ENCODE data around the gene CASS4.

The CASS4 gene

DNA sequence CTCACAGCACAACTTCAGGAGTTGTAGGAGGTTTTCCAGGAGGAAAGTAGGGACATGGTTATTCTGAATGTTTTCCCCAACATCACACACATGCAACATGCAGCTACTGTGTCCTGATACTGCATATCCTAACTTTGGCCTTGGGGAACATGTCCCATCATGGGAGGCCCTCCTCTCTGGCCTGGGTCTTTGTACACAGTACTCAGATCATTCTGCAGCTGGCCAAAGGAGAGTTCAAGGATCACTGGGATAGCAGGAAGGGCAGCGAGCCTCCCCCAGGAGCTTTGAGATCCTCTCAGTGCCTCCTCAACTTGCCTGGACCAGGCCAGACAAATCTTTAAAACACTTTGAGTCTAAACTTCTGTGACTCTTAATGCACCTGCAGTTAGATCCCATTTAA lies 12.9 kb downstream of the CASS4 start:
- no peak for DNase-seq (ENCODE audit: low spot score)

DNA sequence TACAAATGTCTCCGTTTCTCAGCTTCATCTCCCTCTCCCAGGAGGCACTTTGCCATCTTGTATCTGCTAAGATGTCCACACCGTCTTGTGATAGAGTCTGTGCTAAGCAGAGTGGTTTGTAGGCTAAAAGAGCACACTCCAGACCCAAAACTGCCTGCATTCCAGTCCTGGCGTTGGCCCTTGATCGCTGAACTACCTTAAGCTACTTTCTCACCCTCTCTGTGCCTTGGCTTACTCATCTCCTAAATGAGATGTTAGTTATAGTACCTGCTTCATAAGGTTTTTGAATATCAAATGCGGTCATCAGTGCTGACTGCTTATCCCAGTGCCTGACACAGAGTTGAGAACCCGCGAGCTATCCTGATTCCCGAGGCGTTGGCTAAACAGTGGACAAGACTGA lies 14.0 kb downstream of the CASS4 start:
- no peak for DNase-seq (ENCODE audit: low spot score)

DNA sequence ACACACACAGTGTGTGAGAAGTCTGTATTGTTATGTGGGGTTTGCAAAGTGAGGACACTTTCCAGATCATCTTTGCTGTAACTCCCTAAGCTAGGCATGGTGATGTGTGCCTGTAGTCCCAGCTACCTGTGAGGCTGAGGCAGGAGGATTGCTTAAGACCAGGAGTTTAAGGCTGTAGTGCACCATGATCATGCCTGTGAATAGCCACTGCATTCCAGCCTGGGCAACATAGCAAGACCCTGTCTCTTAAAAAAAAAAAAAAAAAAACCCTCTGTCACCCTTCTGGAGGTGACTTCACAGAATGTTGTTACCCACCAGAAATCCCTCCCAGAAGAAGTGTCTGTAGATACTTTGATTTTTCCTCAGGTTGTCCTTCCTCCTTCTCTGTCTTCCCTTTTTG lies 14.9 kb downstream of the CASS4 start:
- DNase-seq (ENCODE audit: low spot score): no peak

DNA sequence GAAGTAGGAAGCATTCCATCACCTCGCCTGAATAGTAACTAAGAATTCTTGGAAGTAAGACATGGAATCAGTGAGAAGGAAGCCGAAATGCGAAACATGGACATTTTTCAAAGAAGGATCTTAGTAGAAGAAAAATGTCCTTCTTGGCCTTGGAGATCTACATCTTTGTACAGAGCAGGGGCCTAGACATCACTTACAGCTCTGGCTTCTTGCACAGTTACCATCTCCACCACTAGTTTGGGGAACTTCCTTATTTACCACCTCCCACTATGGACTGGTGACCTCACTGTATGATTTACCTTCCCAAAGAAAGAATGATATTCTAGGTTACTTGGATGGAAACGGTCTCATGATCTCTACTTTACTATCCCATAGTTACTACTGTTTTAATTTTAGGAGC lies 15.7 kb downstream of the CASS4 start:
- no peak for DNase-seq (ENCODE audit: low spot score)

DNA sequence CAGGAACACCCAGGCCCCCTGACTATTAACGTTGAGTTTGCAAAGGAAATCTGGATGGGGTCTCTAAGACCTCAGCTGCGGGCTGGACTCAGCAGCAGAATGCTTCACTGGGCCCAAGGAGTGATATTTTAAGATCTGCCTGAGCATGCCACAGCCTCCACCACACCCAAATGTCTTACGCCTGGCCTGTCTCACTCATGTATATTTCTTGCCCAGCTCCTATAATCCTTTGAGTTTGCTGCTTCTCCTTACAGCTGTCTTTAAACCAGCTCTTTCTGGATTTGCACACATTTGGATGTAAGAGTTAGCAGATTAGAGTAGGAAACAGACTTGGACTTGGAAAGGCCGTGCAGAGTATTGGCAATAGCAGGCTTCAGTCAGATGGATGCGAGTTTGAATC lies 16.4 kb downstream of the CASS4 start:
- DNase-seq (ENCODE audit: low spot score): no peak

DNA sequence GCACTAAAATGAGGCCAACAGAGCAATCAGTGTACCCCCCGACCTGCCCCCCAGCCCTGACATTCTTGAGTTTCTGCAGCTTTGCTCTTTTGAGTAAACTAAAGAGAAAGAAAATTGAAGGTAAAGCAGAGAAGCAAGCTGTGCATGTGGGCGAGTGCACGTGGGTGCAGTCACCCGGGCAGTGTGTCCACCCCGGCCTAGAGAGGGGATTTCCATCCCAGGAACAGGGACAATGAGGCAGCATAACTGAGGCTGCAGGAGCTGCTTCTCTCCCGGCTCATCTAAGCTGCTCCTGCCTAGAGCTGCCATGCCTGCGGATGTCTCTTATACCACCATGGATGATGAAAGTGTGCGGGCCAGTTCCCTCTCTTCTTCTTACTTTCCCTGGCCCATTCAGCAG lies 16.8 kb downstream of the CASS4 start:
- no peak for DNase-seq (ENCODE audit: low spot score)

DNA sequence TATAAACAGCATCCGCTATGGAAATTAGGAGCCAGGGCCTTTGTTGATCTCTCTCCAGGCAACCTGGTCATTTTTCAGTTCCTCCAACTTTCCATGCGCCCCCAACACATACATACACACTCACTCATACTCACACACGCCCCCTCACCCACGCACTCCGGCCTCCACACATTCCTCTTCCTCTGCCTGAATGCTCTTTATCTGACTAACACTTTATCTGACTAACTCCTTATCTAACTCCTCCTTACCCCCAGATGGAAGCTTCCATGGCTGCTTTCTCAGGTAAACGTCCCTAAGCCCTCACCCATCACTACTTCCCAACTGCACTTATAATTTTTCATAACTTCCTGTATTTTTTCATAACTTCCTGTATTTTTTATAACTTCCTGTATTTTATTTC lies 17.4 kb downstream of the CASS4 start:
- DNase-seq (ENCODE audit: low spot score): no peak

DNA sequence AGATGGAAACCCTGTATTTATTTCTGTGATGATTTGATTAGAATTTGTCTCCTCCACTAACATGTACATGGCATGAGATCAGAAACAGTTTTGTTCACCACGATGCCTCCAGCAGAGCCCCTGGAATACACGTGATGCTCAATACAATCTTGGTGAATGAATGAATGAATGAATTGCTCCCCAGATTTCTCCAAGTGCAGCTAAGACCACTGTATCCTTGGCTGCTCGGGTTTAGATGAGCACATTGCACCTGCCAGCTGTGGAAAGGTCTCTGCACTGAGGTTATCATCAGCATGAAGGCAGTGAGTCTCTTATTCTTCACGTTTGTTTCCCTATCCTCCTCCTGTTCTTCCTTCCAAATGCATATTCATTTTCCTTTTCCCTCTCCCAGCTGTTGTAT lies 17.9 kb downstream of the CASS4 start:
- no peak for DNase-seq (ENCODE audit: low spot score)

DNA sequence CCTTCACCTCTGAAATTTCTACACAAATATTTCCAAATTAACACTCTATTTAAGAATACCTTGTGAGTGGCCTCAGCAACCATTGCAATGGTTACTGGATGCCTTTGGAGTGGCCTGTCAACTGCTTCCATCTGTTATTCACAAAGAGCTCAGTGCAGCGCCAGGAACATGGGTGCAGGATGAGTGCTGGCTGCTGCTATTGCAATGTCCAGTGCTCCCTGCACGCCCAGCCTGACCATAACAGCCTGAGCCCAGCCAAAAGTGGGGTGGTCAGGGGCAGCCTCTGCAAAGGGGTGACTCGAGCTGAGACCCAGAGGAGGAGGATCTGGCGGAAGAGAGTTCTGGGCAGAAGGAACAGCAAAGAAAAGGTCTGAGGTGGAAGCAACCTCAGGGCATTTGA lies 18.4 kb downstream of the CASS4 start:
- DNase-seq (ENCODE audit: low spot score): no peak

DNA sequence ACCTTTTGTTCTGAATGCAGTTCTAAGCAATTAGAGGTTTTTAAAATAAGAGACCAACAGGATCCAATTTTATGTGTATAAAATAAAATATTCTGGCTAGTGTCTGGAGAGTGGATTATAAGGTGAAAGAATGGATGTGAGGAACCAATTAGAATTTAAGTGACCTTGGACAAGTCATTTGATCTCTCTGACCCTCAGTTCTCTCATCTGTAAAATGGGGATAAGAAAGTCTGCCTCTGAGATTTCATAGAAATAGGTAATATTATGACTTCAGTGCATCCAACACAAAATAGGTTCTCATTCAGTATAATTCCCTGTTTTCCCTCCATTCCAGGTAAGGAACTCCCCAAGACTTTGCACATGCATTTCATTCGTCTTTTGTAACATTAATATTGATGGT lies 18.9 kb downstream of the CASS4 start:
- no peak for DNase-seq (ENCODE audit: low spot score)

DNA sequence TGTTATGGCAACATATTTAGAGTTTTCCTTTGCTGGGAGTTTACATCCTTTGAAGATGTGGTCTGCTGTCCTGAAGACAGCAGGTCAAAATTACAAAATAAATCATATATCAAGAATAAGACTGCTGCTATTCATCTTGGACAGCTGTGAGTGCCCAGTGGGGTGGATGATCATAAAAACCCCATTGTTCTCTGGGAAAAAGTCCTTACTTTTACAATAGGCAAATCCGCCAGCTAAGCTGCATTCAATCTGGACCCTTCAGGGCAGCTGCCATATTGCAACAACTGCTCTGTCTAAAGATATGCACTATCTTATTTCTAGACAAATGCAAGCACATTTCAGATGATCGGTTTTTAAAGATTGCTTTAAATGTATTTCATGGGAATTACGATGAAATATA lies 19.4 kb downstream of the CASS4 start:
- no peak for DNase-seq (ENCODE audit: low spot score)

DNA sequence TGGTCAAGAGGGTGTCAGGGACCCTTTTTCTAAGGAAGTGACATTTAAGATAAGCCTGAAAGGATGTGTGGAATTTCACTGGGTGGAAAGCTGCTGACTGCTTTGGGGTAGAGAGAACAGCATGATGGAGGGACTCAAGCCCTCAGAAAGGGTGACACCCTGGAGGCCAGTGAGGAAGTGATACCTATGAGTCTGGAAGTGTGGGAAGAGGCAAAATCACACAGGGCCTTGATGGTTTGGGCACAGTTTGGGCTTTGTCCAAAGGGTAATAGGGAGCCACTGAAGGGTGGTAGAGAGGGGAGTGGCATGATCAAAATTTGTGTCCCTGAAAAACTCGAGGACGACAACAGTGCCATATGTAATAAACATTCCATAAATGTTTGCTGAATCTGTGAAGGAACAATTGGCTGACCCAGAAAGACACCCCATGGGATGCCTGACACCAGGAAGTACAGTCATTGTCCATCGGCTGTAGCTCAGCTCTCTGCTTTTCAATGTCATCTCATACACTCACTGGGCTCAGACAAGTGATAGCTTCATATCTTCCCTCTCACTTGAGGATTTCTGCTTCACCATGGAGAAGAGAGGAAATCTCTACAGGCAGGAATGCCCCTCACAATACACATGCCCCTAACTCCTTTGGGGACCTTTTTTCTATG lies 21.3 kb downstream of the CASS4 start:
- no peak for DNase-seq (ENCODE audit: low spot score)

DNA sequence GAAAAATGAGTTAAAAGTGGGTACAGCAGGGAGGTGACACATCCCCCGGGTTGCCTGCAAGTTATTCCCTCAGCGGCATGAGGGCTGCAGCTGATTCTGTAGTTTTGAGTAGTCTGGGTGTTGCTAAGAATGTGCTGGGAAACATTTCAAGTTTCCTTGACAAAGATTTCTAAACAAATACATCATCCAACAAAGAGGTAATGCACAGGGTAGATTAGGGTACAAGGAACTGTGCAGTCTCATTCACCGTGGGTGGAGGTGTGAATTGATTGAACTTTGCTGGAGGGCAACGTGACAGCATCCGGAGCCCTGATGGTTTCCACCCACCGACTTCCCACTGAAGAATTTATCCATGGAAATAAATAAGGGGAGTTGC lies 21.8 kb downstream of the CASS4 start:
- DNase-seq (ENCODE audit: low spot score): no peak

DNA sequence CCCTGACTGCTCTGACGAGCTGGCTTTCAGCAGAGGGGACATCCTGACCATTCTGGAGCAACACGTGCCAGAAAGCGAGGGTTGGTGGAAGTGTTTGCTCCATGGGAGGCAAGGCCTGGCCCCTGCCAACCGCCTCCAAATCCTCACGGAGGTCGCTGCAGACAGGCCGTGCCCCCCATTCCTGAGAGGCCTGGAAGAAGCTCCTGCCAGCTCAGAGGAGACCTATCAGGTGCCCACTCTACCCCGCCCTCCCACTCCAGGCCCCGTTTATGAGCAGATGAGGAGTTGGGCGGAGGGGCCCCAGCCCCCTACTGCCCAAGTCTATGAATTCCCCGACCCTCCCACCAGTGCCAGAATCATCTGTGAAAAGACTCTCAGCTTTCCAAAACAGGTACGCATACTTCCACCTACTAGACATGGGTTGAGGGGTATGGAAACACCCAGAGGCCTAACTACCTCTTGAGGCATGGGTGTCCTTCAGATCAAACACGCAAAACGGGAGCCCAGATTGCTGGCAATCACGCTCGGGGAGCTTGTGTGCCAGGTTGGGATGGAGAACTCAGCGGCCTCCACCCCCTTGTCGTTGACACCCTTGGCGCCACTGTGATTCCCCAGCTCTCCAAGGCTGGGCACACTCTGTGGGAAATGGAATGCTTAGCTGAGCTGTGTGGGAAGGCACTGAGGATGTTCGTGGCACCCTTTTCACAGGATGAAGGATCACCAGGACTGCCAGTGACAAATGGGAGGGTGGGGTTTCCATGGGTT lies 25.3 kb downstream of the CASS4 start:
- no peak for DNase-seq (ENCODE audit: low spot score)

DNA sequence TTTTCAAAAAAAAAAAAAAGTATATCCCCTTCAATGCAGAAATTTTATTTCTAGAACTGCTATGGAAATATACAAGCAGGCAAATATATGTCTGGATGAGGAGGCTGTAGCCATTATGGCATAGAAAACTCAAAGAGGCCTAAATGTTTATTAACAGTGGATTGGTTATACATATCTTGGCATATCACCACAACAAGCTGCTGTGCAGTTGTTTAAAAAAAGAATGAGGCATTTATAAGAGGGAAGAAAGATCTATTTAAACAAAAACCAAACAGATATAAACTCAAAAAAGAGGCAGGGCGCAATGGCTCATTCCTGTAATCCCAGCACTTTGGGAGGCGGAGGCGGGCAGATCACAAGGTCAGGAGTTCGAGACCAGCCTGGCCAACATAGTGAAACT lies 26.2 kb downstream of the CASS4 start:
- DNase-seq (ENCODE audit: low spot score): no peak

DNA sequence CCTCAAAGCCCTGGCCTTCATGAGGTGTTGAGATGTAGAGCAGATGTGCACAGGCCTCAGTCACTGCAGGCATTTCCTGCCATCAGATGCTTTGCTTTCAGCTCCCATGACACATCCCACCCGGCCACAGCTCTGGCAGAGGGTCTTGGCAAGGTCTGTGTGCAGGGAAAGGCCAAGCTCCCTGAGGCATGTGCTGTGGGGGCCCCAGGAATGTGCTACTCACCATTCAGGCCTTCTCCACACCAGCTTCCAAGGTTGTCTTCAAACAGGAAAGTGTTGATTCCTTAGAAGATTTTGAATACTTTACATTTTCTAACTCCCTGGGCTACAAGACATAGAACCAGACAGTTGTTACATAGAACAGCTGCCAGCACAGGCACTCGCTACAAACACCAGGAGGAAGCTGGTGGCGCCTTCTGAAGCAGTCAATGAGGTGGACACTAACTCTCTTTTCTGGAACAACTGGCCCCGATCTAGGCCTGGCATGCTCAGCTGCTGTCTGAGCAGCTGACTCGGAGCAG lies 27.8 kb downstream of the CASS4 start:
- no peak for DNase-seq (ENCODE audit: low spot score)

DNA sequence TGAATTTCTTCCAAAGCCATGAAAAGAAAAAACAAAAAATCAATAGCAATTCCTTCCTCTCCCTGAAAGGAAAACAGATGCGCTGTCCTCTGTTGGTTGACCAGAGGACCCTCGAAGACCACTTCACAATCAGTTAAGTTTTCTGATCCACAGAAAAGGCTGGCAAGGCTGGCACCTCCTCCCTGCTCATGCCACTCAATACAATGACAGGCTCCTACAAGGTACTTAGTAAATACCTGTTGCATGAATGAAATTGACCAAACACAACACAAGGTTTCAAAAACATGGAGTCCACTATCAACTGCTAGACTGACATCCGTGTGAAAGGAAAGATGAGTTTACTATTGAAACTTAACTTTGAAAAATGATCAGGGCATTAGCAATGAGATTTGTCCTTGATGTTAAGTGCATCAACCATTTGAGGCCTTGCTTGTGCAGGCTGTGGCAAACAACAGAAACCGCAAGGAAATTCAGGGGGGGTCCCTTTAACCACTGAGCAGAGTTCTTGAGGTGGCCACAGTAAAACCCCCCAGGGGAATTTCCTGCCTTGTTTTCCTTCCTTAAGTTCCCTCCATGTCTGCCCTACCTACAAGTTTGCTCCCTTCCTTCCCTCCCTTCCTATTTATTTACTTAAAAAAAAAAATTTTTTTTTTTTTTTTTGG lies 28.4 kb downstream of the CASS4 start:
- DNase-seq (ENCODE audit: low spot score): no peak

DNA sequence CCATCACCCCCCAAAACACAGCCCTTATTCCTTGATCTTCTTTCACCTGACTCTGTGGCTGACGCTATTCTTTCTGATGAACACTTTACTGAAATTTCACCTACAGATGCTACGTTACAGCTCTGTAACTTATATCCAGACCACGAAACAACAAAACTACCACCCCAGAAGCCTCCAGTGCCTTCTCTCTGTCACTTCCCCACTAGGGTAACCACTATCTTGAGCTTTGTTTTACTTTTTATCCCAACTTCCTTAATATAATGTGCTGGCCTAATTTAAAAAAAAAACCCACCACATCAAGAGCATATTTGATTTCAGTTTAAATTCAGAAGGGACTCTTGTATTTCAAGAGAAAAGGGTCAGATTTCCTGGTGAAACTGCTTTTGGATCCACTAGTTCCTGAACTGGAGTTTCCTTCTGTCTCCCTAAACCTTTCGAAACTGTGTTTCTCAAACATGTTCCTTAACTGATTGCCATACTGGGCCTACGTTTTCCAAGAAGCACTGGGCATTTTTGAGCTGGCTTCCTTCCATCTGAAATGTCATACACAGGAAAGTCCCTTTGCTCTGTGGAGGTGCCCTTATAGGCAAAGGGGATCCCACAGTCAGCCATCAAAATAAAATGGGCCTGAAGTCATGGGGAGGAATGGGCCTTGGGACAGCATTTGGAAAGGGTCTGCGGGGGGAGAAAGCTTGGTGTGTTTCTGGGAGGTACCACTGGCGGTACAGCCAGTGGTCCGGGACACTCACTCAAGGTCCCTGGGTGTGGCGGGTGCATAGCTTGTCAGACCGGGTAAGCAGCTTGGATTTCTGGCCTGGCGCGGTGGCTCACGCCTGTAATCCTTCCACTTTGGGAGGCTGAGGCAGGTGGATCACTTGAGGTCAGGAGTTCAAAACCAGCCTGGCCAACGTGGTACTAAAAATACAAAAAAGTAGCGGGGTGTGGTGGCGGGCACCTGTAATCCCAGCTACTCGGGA lies 30.6 kb downstream of the CASS4 start:
- DNase-seq (ENCODE audit: low spot score): no peak

DNA sequence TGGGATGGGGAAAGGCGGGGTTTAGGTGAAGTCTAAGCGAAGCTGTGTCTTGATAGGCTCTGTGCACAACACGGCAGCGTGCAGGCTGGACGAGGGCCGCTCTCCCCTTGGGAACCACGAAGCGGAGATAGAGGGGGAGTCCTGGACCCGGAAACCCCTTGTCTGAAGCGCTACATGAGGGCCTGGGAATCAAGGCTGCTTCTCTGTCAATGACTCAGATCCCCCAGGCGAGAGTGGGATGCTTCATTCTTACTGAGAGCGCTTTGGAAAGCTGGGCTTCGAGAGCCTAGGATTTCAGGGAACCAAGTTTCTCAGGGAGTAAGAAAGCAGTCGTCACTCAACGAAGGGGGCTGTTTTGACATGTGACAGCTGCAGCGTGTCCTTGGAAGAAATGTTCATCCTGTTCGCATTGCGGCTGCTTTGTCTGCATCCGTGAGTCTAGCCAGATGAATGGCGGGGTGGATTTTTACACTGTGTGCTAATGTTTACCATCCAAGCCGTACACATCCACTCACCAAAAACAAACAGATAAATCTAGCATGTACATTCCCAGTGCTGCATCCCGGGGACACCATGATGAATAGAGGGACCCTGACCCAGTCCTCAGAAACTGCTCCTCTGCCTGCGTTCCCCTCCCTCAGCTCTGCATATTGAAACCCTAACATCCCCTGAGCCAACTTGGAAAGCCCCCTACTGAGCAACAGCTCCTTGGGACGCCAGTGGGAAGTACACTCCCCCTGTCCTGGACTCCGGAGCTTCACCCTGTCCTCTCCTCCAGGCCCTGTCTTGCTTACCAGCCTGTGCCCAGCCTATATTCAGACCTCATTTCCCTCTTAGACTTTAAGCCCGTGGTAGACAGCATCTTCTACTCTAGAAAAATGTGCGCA lies 31.8 kb downstream of the CASS4 start:
- DNase-seq (ENCODE audit: low spot score): no peak

DNA sequence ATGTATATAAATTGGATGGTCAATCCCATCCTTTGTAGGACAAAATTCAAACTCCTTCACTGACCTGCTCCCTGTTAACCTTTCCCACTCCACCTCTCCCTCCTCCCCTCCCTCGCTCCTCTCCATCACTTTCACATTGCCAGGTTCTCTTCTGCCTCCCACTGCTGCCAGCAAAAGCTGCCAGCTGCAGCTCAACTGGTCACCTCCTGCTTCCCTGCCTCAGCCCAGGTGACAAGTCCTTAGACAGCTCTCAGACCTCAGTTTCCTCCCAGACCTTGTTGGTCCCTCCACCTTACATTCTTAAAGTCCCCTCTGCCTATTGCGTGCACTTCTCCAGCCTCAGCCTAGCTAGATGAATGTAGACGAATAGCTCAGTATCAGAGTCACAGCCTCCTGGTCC lies 33.1 kb downstream of the CASS4 start:
- DNase-seq (ENCODE audit: low spot score): no peak

DNA sequence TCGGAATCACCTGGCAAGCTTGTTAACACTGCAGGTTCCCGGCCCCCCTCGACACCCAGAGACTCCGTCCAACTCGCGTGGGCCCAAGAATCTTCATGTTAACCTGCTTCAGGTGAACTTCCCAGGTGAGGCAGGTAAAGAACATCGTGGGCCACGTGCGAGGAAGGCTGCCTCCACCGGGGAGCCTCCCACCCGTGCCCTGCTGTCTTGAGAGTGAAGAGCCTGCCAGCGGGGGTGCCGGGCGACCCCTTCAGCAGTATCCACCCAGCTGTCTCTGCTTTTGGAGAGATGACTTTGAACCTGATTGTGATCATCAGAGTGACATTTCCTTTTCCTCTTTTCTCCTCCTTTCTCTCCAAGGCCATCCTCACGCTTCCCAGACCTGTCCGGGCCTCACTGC lies 33.5 kb downstream of the CASS4 start:
- DNase-seq (ENCODE audit: low spot score): no peak

Data from NAMALWA (cell line).